AG09309 (cell line): ENCODE measurements around the gene MYBBP1A.

Experiments used
- DNase-seq: peaks from one replicate; pipeline ENCODE4 v3.0.0-alpha.2; 2010; ENCODE audit warnings: low read depth
- H3K4me3 ChIP-seq: 2 replicates; pipeline ENCODE4 v1.5.1; 2011; ENCODE audit warnings: mild to moderate bottlenecking, low read depth, low read length, moderate library complexity; ENCODE audit not compliant: control insufficient read depth
- TF ChIP-seq, protein P1 (sequence below): IDR thresholded peaks from 2 replicates; pipeline ENCODE4 v1.5.1; 2011; ENCODE audit warnings: mild to moderate bottlenecking, low read depth, low read length, inconsistent platforms; ENCODE audit not compliant: insufficient read depth, control insufficient read depth; ENCODE audit errors: missing control alignments

Gene MYBBP1A

DNA sequence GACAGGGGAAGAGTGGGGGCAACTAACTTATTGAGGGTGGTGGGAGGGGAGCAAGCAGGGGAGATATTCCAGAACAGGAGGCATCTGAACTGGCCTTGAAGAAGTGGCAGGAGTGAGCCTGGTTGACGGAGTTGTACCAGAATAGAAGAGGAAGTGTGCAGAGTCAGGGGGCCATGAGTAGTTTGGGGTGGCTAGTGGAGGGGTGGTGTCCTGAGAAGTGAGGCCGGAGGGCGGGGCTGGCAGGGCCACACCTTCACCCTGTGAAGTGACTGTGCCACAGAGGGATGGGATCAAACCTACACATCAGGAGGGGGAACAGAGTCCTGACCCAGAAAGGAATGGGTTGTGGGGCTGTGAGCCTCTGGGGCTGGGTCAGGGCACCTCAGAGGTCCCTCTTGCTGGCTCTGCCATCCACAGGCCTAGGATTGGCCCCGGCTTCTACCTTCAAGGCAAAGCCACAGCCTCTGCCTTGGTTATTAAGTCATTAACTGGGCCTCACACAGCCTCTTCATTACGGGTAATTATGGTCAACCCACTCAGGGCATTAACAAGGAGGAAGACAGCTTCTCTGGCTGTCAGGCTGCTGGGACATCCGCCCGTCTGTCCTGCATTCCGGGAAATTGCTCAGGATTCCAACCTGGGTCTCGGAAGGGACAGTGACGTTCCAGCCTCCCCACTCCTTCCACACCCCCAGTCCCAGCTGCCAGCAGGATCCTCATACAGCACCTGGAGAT, 43.8 kb downstream of the MYBBP1A start:
- H3K4me3 ChIP-seq, result no peak overlapping the region
- TF ChIP-seq, protein P1, sequence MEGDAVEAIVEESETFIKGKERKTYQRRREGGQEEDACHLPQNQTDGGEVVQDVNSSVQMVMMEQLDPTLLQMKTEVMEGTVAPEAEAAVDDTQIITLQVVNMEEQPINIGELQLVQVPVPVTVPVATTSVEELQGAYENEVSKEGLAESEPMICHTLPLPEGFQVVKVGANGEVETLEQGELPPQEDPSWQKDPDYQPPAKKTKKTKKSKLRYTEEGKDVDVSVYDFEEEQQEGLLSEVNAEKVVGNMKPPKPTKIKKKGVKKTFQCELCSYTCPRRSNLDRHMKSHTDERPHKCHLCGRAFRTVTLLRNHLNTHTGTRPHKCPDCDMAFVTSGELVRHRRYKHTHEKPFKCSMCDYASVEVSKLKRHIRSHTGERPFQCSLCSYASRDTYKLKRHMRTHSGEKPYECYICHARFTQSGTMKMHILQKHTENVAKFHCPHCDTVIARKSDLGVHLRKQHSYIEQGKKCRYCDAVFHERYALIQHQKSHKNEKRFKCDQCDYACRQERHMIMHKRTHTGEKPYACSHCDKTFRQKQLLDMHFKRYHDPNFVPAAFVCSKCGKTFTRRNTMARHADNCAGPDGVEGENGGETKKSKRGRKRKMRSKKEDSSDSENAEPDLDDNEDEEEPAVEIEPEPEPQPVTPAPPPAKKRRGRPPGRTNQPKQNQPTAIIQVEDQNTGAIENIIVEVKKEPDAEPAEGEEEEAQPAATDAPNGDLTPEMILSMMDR, result no peak
- no peak for DNase-seq

DNA sequence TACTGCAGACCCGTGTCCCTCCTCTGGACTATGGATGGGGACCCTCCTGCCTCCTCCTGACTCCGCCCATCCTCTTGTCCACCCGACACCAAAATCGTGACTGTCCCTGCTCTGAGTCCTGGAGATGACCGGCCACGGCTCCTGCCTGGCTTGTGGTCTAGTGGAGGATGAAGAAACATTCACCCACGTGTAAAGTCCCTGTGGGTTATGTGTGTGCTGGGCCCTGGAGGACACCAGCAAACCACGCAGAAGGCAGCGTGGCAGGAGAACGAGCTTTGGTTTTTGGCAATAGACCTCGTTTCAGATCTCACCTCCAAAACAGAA, 44.6 kb downstream of the MYBBP1A start:
- TF ChIP-seq, protein P1, result no peak
- H3K4me3 ChIP-seq, result no peak overlapping the region
- no peak for DNase-seq

GRCh38 chr17:4509923-4510617, 45.1 kb downstream of the MYBBP1A start:
- H3K4me3 ChIP-seq, result no peak overlapping the region
- DNase-seq, result no peak
- TF ChIP-seq, protein P1, result no peak

DNA sequence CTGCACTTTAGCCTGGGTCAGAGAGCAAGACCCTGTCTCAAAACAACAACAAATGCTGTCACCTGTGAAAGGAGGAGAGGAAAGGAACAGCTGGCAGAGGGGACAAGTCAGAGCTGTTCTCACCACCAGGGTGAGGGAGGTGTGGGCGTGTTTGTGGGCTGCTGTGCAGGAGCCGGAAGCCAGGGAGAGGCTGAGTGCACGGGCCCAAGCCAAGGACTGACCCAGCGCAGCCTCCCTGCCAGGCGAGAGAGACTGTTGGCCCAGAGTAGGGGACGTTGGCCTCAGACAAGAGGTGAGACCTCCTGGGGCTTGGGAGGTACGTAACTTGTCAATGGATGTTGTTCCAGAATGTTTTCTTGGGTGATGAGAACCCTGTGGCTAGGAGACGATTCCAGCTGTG, 45.8 kb downstream of the MYBBP1A start:
- no peak for DNase-seq
- TF ChIP-seq, protein P1, result no peak
- no peak overlapping the region for H3K4me3 ChIP-seq

DNA sequence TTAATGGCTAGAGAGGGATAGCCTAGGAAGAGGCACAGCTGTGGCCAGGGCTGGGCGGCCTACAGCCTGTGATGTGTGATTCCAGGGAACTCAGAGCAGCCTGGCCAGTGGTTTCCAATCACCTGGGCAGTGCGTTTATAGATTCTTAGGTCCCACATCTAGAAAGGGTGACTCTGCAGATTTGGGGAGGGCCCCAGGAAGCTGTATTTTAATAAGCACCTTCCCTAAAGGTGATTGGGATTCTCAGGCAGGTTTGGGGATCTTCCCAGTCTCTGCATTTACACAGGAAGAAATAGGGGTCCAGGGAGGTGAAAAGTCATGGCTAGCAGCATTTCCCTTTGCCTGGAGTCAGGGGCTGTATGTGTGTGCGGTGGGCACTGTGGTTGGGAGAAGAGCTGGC, 47.0 kb downstream of the MYBBP1A start:
- TF ChIP-seq, protein P1, result no peak
- no peak overlapping the region for H3K4me3 ChIP-seq
- DNase-seq, result no peak

GRCh38 chr17:4507361-4508111, 47.6 kb downstream of the MYBBP1A start:
- H3K4me3 ChIP-seq, result no peak overlapping the region
- no peak for DNase-seq
- TF ChIP-seq, protein P1, result no peak
